IMR-90 (cell line): ENCODE measurements around the gene SLC17A5. TPM values are rescaled to one million over a fixed set of nuclear protein-coding genes. Genes with fewer than 3 reads are reported as not detected.

Experiments
- ATAC-seq: fragments of 200-7000 bp; cut with Tn5 transposase; 2 replicates; pipeline ENCODE4 v1.9.1; 2020; ENCODE audit warnings: low read depth, mild to moderate bottlenecking, moderate library complexity
- BruUV-seq: library from RNA; stranded (reverse); fragments of 400-500 nt; replicated peaks from 2 replicates; lab custom pipeline; 2021; lab: Mats Ljungman, UMichigan
- CTCF ChIA-PET: fragments of 300-600 bp; formaldehyde crosslinking; extraction: SDS; loops from one replicate; lab custom pipeline; 2021; ENCODE audit warnings: antibody characterized with exemption; lab: Yijun Ruan, JAX
- POLR2A ChIA-PET: fragments of 300-600 bp; sonication (Branson Sonifier 250); formaldehyde crosslinking; loops from one replicate; lab custom pipeline; 2022; ENCODE audit warnings: antibody characterized with exemption; ENCODE audit not compliant: unreplicated experiment; lab: Charles Lee
- DNase-seq: peaks from one replicate; pipeline ENCODE4 v3.0.0; 2013
- H2AFZ ChIP-seq: replicated peaks from 2 replicates; pipeline ENCODE3; 2013; ENCODE audit warnings: low read length, mild to moderate bottlenecking; ENCODE audit not compliant: poor library complexity
- H2AK5ac ChIP-seq: 2 replicates; pipeline ENCODE4 v1.6.1; 2013; ENCODE audit warnings: low read depth, low read length, inconsistent platforms
- H2AK9ac ChIP-seq: replicated peaks from 2 replicates; pipeline ENCODE3; 2013; ENCODE audit warnings: mild to moderate bottlenecking, low read depth, low read length, moderate library complexity; ENCODE audit not compliant: poor library complexity
- H2BK120ac ChIP-seq: 2 replicates; pipeline ENCODE4 v1.6.1; 2013; ENCODE audit warnings: low read depth, low read length, inconsistent platforms
- H2BK15ac ChIP-seq: 3 replicates; pipeline ENCODE4 v1.6.1; 2013; ENCODE audit warnings: low read depth, low read length, inconsistent platforms
- H2BK20ac ChIP-seq: 2 replicates; pipeline ENCODE4 v1.6.1; 2013; ENCODE audit warnings: low read depth, mild to moderate bottlenecking, inconsistent platforms, low read length, moderate library complexity
- H2BK5ac ChIP-seq: 2 replicates; pipeline ENCODE4 v1.6.1; 2013; ENCODE audit warnings: mild to moderate bottlenecking, low read depth, low read length, inconsistent platforms; ENCODE audit not compliant: poor library complexity, severe bottlenecking
- H3K14ac ChIP-seq: replicated peaks from 2 replicates; pipeline ENCODE4 v1.6.1; 2013; ENCODE audit warnings: low read depth, low read length, inconsistent platforms
- H3K18ac ChIP-seq: 2 replicates; pipeline ENCODE4 v1.6.1; 2013; ENCODE audit warnings: low read depth, low read length, control low read depth
- H3K23ac ChIP-seq: 2 replicates; pipeline ENCODE4 v1.6.1; 2013; ENCODE audit warnings: low read depth, low read length, inconsistent platforms
- H3K27ac ChIP-seq: 2 replicates; pipeline ENCODE4 v1.5.1; 2013; ENCODE audit warnings: mild to moderate bottlenecking, control low read depth, low read length; ENCODE audit not compliant: insufficient read depth
- H3K27me3 ChIP-seq: 2 replicates; pipeline ENCODE4 v1.6.1; 2013; ENCODE audit warnings: low read length; ENCODE audit not compliant: control insufficient read depth, insufficient read depth
- H3K36me3 ChIP-seq: 2 replicates; pipeline ENCODE4 v1.6.1; 2013; ENCODE audit warnings: low read length, mixed read lengths; ENCODE audit not compliant: control insufficient read depth, insufficient read depth
- H3K4ac ChIP-seq: 2 replicates; pipeline ENCODE4 v1.6.1; 2013; ENCODE audit warnings: low read depth, low read length, inconsistent platforms
- H3K4me1 ChIP-seq: 2 replicates; pipeline ENCODE4 v1.6.1; 2013; ENCODE audit warnings: low read length, mixed read lengths; ENCODE audit not compliant: control insufficient read depth, insufficient read depth
- H3K4me2 ChIP-seq: 2 replicates; pipeline ENCODE4 v1.6.1; 2013; ENCODE audit warnings: low read depth, mild to moderate bottlenecking, control low read depth, low read length, moderate library complexity
- H3K4me3 ChIP-seq: 2 replicates; pipeline ENCODE4 v1.5.1; 2013; ENCODE audit warnings: low read depth, mild to moderate bottlenecking, control low read depth, low read length, moderate library complexity; ENCODE audit not compliant: insufficient read depth
- H3K56ac ChIP-seq: 2 replicates; pipeline ENCODE4 v1.6.1; 2013; ENCODE audit warnings: low read length, inconsistent platforms; ENCODE audit not compliant: insufficient read depth; ENCODE audit errors: extremely low read depth
- H3K79me1 ChIP-seq, 2 experiments: 2 replicates each; pipeline ENCODE4 v1.6.1; 2013; ENCODE audit warnings: low read length in 2 of 2, inconsistent platforms in 1 of 2, low read depth in 1 of 2
- H3K9ac ChIP-seq: 2 replicates; pipeline ENCODE4 v1.6.1; 2013; ENCODE audit warnings: low read depth, low read length, control low read depth
- H3K9me1 ChIP-seq: 2 replicates; pipeline ENCODE4 v1.6.1; 2013; ENCODE audit warnings: low read length, inconsistent platforms; ENCODE audit not compliant: insufficient read depth
- H3K9me3 ChIP-seq: 2 replicates; pipeline ENCODE4 v1.6.1; 2013; ENCODE audit warnings: low read length; ENCODE audit not compliant: control insufficient read depth, insufficient read depth
- H4K20me1 ChIP-seq: 2 replicates; pipeline ENCODE4 v1.6.1; 2013; ENCODE audit warnings: low read length, inconsistent platforms; ENCODE audit not compliant: insufficient read depth
- H4K5ac ChIP-seq: 2 replicates; pipeline ENCODE4 v1.6.1; 2013; ENCODE audit warnings: mild to moderate bottlenecking, low read depth, low read length, control low read depth
- H4K8ac ChIP-seq, 2 experiments: 2 replicates each; pipeline ENCODE4 v1.6.1; 2013; ENCODE audit warnings: low read depth in 2 of 2, low read length in 2 of 2, control low read depth in 1 of 2, inconsistent platforms in 1 of 2
- H4K91ac ChIP-seq: 2 replicates; pipeline ENCODE4 v1.6.1; 2013; ENCODE audit warnings: low read depth, low read length, inconsistent platforms; ENCODE audit not compliant: insufficient read depth
- BHLHE40 ChIP-seq: fragments of 150-350 bp; IDR thresholded peaks from 2 replicates; pipeline ENCODE4 v1.6.1; 2016; ENCODE audit warnings: mild to moderate bottlenecking, low read depth, low read length
- CEBPB ChIP-seq: IDR thresholded peaks from 2 replicates; pipeline ENCODE4 v1.6.1; 2012; ENCODE audit warnings: low read depth, low read length, improper control_type of control experiment
- CHD1 ChIP-seq: IDR thresholded peaks from 2 replicates; pipeline ENCODE4 v1.6.1; 2012; ENCODE audit warnings: low read depth, low read length, improper control_type of control experiment
- CTCF ChIP-seq: conservative IDR thresholded peaks from 2 replicates; pipeline ENCODE4 v1.5.1; 2012; ENCODE audit warnings: mild to moderate bottlenecking, low read depth, low read length, improper control_type of control experiment
- ELK1 ChIP-seq: fragments of 150-350 bp; IDR thresholded peaks from 2 replicates; pipeline ENCODE4 v1.6.1; 2016; ENCODE audit warnings: low read depth, mild to moderate bottlenecking, low read length, moderate library complexity, borderline replicate concordance
- FOS ChIP-seq: fragments of 150-350 bp; IDR thresholded peaks from 2 replicates; pipeline ENCODE4 v1.6.1; 2016; ENCODE audit warnings: low read depth, low read length
- MAFK ChIP-seq: IDR thresholded peaks from 2 replicates; pipeline ENCODE4 v1.6.1; 2012; ENCODE audit warnings: low read depth, low read length, improper control_type of control experiment
- MAZ ChIP-seq: IDR thresholded peaks from 2 replicates; pipeline ENCODE4 v1.6.1; 2012; ENCODE audit warnings: low read depth, mild to moderate bottlenecking, low read length, improper control_type of control experiment, moderate library complexity, borderline replicate concordance
- MXI1 ChIP-seq: IDR thresholded peaks from 2 replicates; pipeline ENCODE4 v1.6.1; 2012; ENCODE audit warnings: low read depth, mild to moderate bottlenecking, low read length, moderate library complexity, borderline replicate concordance
- NFE2L2 ChIP-seq: fragments of 150-350 bp; IDR thresholded peaks from 2 replicates; pipeline ENCODE4 v1.6.1; 2016; ENCODE audit warnings: low read depth, mild to moderate bottlenecking, low read length
- POLR2A ChIP-seq: IDR thresholded peaks from 2 replicates; pipeline ENCODE4 v1.6.1; 2012; ENCODE audit warnings: mild to moderate bottlenecking, low read depth, low read length
- RCOR1 ChIP-seq: IDR thresholded peaks from 2 replicates; pipeline ENCODE4 v1.6.1; 2012; ENCODE audit warnings: mild to moderate bottlenecking, low read length, improper control_type of control experiment; ENCODE audit not compliant: insufficient replicate concordance
- RFX5 ChIP-seq: IDR thresholded peaks from 2 replicates; pipeline ENCODE4 v1.8.0; 2012; ENCODE audit warnings: low read depth, mild to moderate bottlenecking, low read length, moderate library complexity
- SMC3 ChIP-seq: fragments of 150-350 bp; IDR thresholded peaks from 2 replicates; pipeline ENCODE4 v1.6.1; 2016; ENCODE audit warnings: low read depth, mild to moderate bottlenecking, antibody characterized with exemption, low read length, moderate library complexity
- USF2 ChIP-seq: fragments of 150-350 bp; IDR thresholded peaks from 2 replicates; pipeline ENCODE4 v1.6.1; 2017; ENCODE audit warnings: mild to moderate bottlenecking, antibody characterized with exemption, low read length, low read depth
- WGBS, 2 experiments: methylation state at CpG; one replicate each; pipeline versions ENCODE4 v1.1.5 to v1.1.7; 2013; ENCODE audit warnings: missing lambda C conversion rate in 2 of 2; ENCODE audit not compliant: insufficient read length in 1 of 2; ENCODE audit errors: extremely low coverage in 2 of 2; 5-methylcytosine and 5-hydroxymethylcytosine counted together
- dilution Hi-C: fragments of 300-500 bp; cut with HindIII; formaldehyde crosslinking; loops from one replicate; pipeline ENCODE4 v1.14.3; 2018; ENCODE audit warnings: low sequenced_read_pairs; ENCODE audit not compliant: unreplicated experiment
- in situ Hi-C: fragments of 300-500 bp; cut with MboI; formaldehyde crosslinking; loops from 3 replicates; pipeline ENCODE4 v1.14.3; 2019; ENCODE audit warnings: low sequenced_read_pairs, inconsistent platforms, mixed read lengths
- intact Hi-C: fragments of 100-400 bp; cut with micrococcal nuclease; formaldehyde crosslinking; loops from 2 replicates; pipeline ENCODE4 v1.10.0; 2022
- polyA plus RNA-seq, 3 experiments: library from polyadenylated mRNA; depleted of rRNA; stranded (reverse); fragments of >200 nt; gene quantifications; 2 replicates each; pipeline ENCODE4 v1.2.3, GENCODE V29; 2012; ENCODE audit warnings: low replicate concordance in 1 of 3
- total RNA-seq: library from RNA; depleted of rRNA; stranded (reverse); fragments of >200 nt; gene quantifications from 2 replicates; pipeline ENCODE4 v1.2.3, GENCODE V29; 2012

Gene SLC17A5
- total and polyA plus RNA-seq, 2 of the 4 experiments (the other 2 are of a cell fraction): 20.8 to 27.2 TPM

GRCh38 chr6:73696966-73697655, 43.3 kb upstream of the SLC17A5 start:
- H2BK120ac ChIP-seq: 0 out of 2 replicates have a peak overlapping the region, but pooled peaks have one; percentile 1
- H3K79me1 ChIP-seq: peaks cover 15 to 36% of the 10 kb centered on the region in 2 experiments
- DNase-seq: no peak
- no peaks in the 10 kb centered on the region for H3K9me3 ChIP-seq
- dilution Hi-C loops (no loop called here), in situ Hi-C loops (no loop called here), intact Hi-C loops (no loop called here)
- peak overlapping the region; percentile 30; the same call in 1 of the 2 replicates for H4K5ac ChIP-seq
- ChIA-PET CTCF (no interaction called here), POLR2A (no interaction called here)
- no peak overlapping the region for H3K18ac ChIP-seq
- H3K4me2 ChIP-seq: peak overlapping the region; percentile 96
- H4K20me1 ChIP-seq: no peaks in the 10 kb centered on the region
- H3K4me3 ChIP-seq: no peak overlapping the region
- no peak overlapping the region for H3K27ac ChIP-seq
- H3K56ac ChIP-seq: no peak overlapping the region
- H4K91ac ChIP-seq: no peak overlapping the region
- H2BK5ac ChIP-seq: no peak overlapping the region
- H2AK5ac ChIP-seq: peak overlapping the region; percentile 78; the same call in 1 of the 2 replicates
- peak overlapping the region; percentile 12 for H3K14ac ChIP-seq
- peaks cover 6% of the 10 kb centered on the region for H3K4me1 ChIP-seq
- peaks cover 6% of the 10 kb centered on the region for H3K9me1 ChIP-seq
- no peak overlapping the region for H2AFZ ChIP-seq
- BruUV-seq: no TSS peak
- H3K27me3 ChIP-seq: no peaks in the 10 kb centered on the region
- ATAC-seq: no peak
- peak overlapping the region; percentile 36; the same call in 1 of the 2 replicates for H3K4ac ChIP-seq
- WGBS, 2 experiments: 92% methylated on average over 3 of the region's 10 CpGs; no CpG with 5 or more reads in 1 of the 2 experiments
- no peak overlapping the region for H3K9ac ChIP-seq
- H2AK9ac ChIP-seq: peak overlapping the region; percentile 29
- no peak overlapping the region for H2BK15ac ChIP-seq
- peak overlapping the region in 1 of 2 experiments; percentile 36; a peak in 2 of 4 replicates for H4K8ac ChIP-seq
- H3K36me3 ChIP-seq: no peaks in the 10 kb centered on the region
- H2BK20ac ChIP-seq: no peak overlapping the region; the same call in 1 of the 2 replicates
- H3K23ac ChIP-seq: peak overlapping the region; percentile 73; the same call in 1 of the 2 replicates
- no peak for TF ChIP-seq CEBPB
- TF ChIP-seq MAZ: no peak
- TF ChIP-seq FOS: no peak
- no peak for TF ChIP-seq NFE2L2
- TF ChIP-seq USF2: no peak
- no peak for TF ChIP-seq BHLHE40
- no peak for TF ChIP-seq RFX5
- no peak for TF ChIP-seq ELK1
- no peak for TF ChIP-seq MAFK
- TF ChIP-seq CTCF: no peak
- TF ChIP-seq MXI1: no peak
- TF ChIP-seq SMC3: no peak
- no peak for TF ChIP-seq RCOR1
- TF ChIP-seq CHD1: no peak
- TF ChIP-seq POLR2A: no peak
